Measurements from ENCODE around the gene ISX.
"Not testable (repeated sequence)": the region's sequence is repeated elsewhere in the genome, so short reads cannot be mapped to it uniquely, and the experiment has no call there.

The ISX gene

GRCh38 chr22:35043934-35044319 lies 22.0 kb upstream of the ISX start:
- TF ChIP-seq ZFX (IDR thresholded peaks at IDR 0.05; ENCODE audit: borderline replicate concordance) (no peak), CTCF (IDR thresholded peaks at IDR 0.05) (no peak)
- H3K27ac ChIP-seq = no peak overlapping the region

- no peak overlapping the region for H3K27ac ChIP-seq
- TF ChIP-seq CTCF (IDR thresholded peaks at IDR 0.05) (no peak), ZFX (IDR thresholded peaks at IDR 0.05; ENCODE audit: borderline replicate concordance) (no peak)
Observed at GRCh38 chr22:35044607-35045390, 21.2 kb upstream of the ISX start.

- TF ChIP-seq ZFX (IDR thresholded peaks at IDR 0.05; ENCODE audit: borderline replicate concordance) = no peak
- TF ChIP-seq CTCF (IDR thresholded peaks at IDR 0.05) = no peak
- no peak overlapping the region for H3K27ac ChIP-seq
Observed at GRCh38 chr22:35045451-35045850, 20.5 kb upstream of the ISX start.

- TF ChIP-seq CTCF (IDR thresholded peaks at IDR 0.05) (no peak), ZFX (IDR thresholded peaks at IDR 0.05; ENCODE audit: borderline replicate concordance) (no peak)
- H3K27ac ChIP-seq = no peak overlapping the region
Observed at GRCh38 chr22:35046744-35047462, 19.1 kb upstream of the ISX start.

- not testable (repeated sequence) for H3K27ac ChIP-seq
Observed at GRCh38 chr22:35050038-35050437, 15.9 kb upstream of the ISX start.

GRCh38 chr22:35051013-35051535 lies 14.9 kb upstream of the ISX start:
- TF ChIP-seq CTCF (IDR thresholded peaks at IDR 0.05) (no peak), ZFX (IDR thresholded peaks at IDR 0.05; ENCODE audit: borderline replicate concordance) (no peak)
- H3K27ac ChIP-seq = no peak overlapping the region

GRCh38 chr22:35051791-35052190 lies 14.2 kb upstream of the ISX start:
- no peak for TF ChIP-seq ZFX (IDR thresholded peaks at IDR 0.05; ENCODE audit: borderline replicate concordance)
- no peak for TF ChIP-seq CTCF (IDR thresholded peaks at IDR 0.05)
- no peak overlapping the region for H3K27ac ChIP-seq
